B cell (primary cell): ENCODE measurements around the gene RIMBP2. TPM values are rescaled to one million over a fixed set of nuclear protein-coding genes. Genes with fewer than 3 reads are reported as not detected.

Experiments
- ATAC-seq: fragments of 200-7000 bp; cut with Tn5 transposase; one replicate; pipeline ENCODE4 v1.10.0; 2021; ENCODE audit warnings: low read depth, mild to moderate bottlenecking, moderate number of reproducible peaks, moderate library complexity
- CTCF ChIA-PET: fragments of 350-600 bp; sonication (Branson Sonifier 250); formaldehyde crosslinking; loops from one replicate; lab custom pipeline; 2021; ENCODE audit warnings: antibody characterized with exemption, inconsistent platforms; lab: Charles Lee
- POLR2A ChIA-PET: fragments of 350-600 bp; sonication (Branson Sonifier 250); formaldehyde crosslinking; loops from one replicate; lab custom pipeline; 2021; ENCODE audit warnings: antibody characterized with exemption; lab: Charles Lee
- DNase-seq: peaks from one replicate; pipeline ENCODE4 v3.0.0; 2013
- H2AFZ ChIP-seq: 2 replicates; pipeline ENCODE4 v1.6.1; 2012; ENCODE audit warnings: mild to moderate bottlenecking, low read depth, low read length; ENCODE audit not compliant: insufficient read depth, poor library complexity, severe bottlenecking
- H3K27ac ChIP-seq, 2 donors: 1 replicate in 1 of 2; 2 replicates in 1 of 2; pipeline ENCODE4 v1.5.1; 2012 to 2013; ENCODE audit warnings: low read length in 2 of 2, mild to moderate bottlenecking in 2 of 2, moderate library complexity in 1 of 2
- H3K27me3 ChIP-seq, 4 experiments: fragments of 200-600 bp in 1 of 4; sonication (generic) in 1 of 4; replicated peaks in 1 of 4; 1 replicate in 2 of 4; 2 replicates in 2 of 4; pipeline versions ENCODE4 v1.6.1 to v1.7.0; 2013 to 2016; ENCODE audit warnings: low read length in 3 of 4, mild to moderate bottlenecking in 2 of 4, mixed read lengths in 1 of 4, moderate library complexity in 1 of 4; ENCODE audit not compliant: insufficient read depth in 4 of 4, control insufficient read depth in 3 of 4; ENCODE audit errors: control extremely low read depth in 1 of 4
- H3K36me3 ChIP-seq, 2 experiments: replicated peaks in 1 of 2; 1 replicate in 1 of 2; 2 replicates in 1 of 2; pipeline versions ENCODE4 v1.6.1 to v1.7.1; 2013; ENCODE audit warnings: low read length in 1 of 2; ENCODE audit not compliant: insufficient read depth in 2 of 2, control insufficient read depth in 1 of 2; ENCODE audit errors: control extremely low read depth in 1 of 2, extremely low read depth in 1 of 2
- H3K4me1 ChIP-seq, 2 donors: fragments of 200-600 bp in 1 of 2; sonication (generic) in 1 of 2; 1 replicate in 1 of 2; 2 replicates in 1 of 2; pipeline versions ENCODE4 v1.5.1 to v1.6.1; 2013 to 2017; ENCODE audit warnings: low read length in 2 of 2; ENCODE audit not compliant: control insufficient read depth in 2 of 2, insufficient read depth in 2 of 2
- H3K4me2 ChIP-seq: replicated peaks from 2 replicates; pipeline ENCODE3; 2012; ENCODE audit warnings: mild to moderate bottlenecking, low read depth, low read length; ENCODE audit not compliant: poor library complexity, severe bottlenecking
- H3K4me3 ChIP-seq, 5 experiments: fragments of 200-600 bp in 1 of 5; sonication (generic) in 1 of 5; 1 replicate in 3 of 5; 2 replicates in 2 of 5; pipeline versions ENCODE4 v1.5.1 to v1.7.0; 2011 to 2016; ENCODE audit warnings: low read length in 4 of 5, mild to moderate bottlenecking in 4 of 5, low read depth in 2 of 5, control low read depth in 1 of 5, moderate library complexity in 1 of 5; ENCODE audit not compliant: insufficient read depth in 1 of 5; ENCODE audit errors: control extremely low read depth in 1 of 5, extremely low read depth in 1 of 5
- H3K79me2 ChIP-seq: fragments of 200-600 bp; sonication (generic); one replicate; pipeline ENCODE4 v1.6.0; 2016; ENCODE audit warnings: low read length; ENCODE audit not compliant: control insufficient read depth, insufficient read depth
- H3K9ac ChIP-seq: fragments of 200-600 bp; sonication (generic); 2 replicates; pipeline ENCODE4 v1.6.1; 2017; ENCODE audit warnings: mild to moderate bottlenecking, low read length, moderate library complexity
- H3K9me3 ChIP-seq, 3 donors: one replicate each; pipeline versions ENCODE4 v1.6.1 to v1.7.1; 2013; ENCODE audit warnings: low read length in 2 of 3; ENCODE audit not compliant: control insufficient read depth in 2 of 3, insufficient read depth in 1 of 3; ENCODE audit errors: control extremely low read depth in 1 of 3
- H4K20me1 ChIP-seq: 2 replicates; pipeline ENCODE4 v1.6.0; 2012; ENCODE audit warnings: mild to moderate bottlenecking, low read length; ENCODE audit not compliant: insufficient read depth, control insufficient read depth, poor library complexity, severe bottlenecking
- H3K27ac Mint-ChIP-seq: one replicate; pipeline ENCODE4 v1.8.0; 2021; ENCODE audit warnings: mixed read lengths
- H3K27me3 Mint-ChIP-seq: one replicate; pipeline ENCODE4 v1.8.0; 2021; ENCODE audit warnings: mixed read lengths
- H3K4me1 Mint-ChIP-seq: one replicate; pipeline ENCODE4 v1.8.0; 2021; ENCODE audit warnings: mixed read lengths
- H3K4me3 Mint-ChIP-seq: one replicate; pipeline ENCODE4 v1.8.0; 2021; ENCODE audit warnings: mixed read lengths
- H3K9me3 Mint-ChIP-seq: one replicate; pipeline ENCODE4 v1.8.0; 2022; ENCODE audit warnings: mixed read lengths; ENCODE audit not compliant: insufficient read depth
- EZH2 ChIP-seq: IDR thresholded peaks from 2 replicates; pipeline ENCODE4 v1.6.1; 2012; ENCODE audit warnings: borderline replicate concordance, low read depth, mild to moderate bottlenecking, moderate library complexity, low read length; ENCODE audit not compliant: insufficient read depth, poor library complexity, severe bottlenecking
- WGBS: methylation state at CpG from one replicate; pipeline ENCODE4 v1.1.5; 2013; ENCODE audit warnings: missing lambda C conversion rate; ENCODE audit not compliant: insufficient coverage; 5-methylcytosine and 5-hydroxymethylcytosine counted together
- intact Hi-C: fragments of 100-400 bp; cut with micrococcal nuclease; formaldehyde crosslinking; loops from one replicate; pipeline ENCODE4 v1.10.0; 2022
- polyA plus RNA-seq: library from polyadenylated mRNA; depleted of rRNA; stranded (reverse); fragments of >200 nt; gene quantifications from 2 replicates; pipeline ENCODE4 v1.2.3, GENCODE V29; 2012
- total RNA-seq, 2 donors: library from RNA; stranded (reverse); fragments of 120-200 nt in 1 of 2; gene quantifications; 1 replicate in 1 of 2; 2 replicates in 1 of 2; pipeline versions ENCODE4 v1.2.3 to v1.2.4, GENCODE V29; 2013 to 2022
- TF ChIP-seq, protein P1 (sequence below): fragments of 200-600 bp; IDR thresholded peaks from one replicate; pipeline ENCODE4 v1.8.0; 2022; ENCODE audit warnings: antibody characterized with exemption, mild to moderate bottlenecking

The RIMBP2 gene
- total and polyA plus RNA-seq, 2 donors (not counting 1 experiment from before 2014, with no cell fraction given), result not detected

DNA sequence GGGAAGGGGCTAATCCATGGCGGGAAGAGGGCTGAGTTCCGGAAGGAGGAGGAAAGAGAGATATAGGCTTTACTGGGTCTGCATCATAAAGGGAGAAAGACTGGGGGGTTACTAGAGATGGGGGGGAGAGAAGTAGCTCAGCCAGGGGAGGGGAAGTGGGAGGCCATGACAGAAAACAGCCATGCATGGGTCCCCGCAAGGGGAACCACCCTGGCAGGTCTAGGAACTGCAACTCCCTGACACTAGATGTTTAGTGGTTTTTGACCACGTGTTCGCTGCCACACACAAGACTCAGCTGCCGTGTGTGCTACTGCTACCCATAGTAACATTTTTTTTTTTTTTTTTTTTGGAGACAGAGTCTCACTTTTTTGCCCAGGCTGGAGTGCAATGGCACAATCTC, 145.0 kb downstream of the RIMBP2 start:
- CTCF ChIA-PET, result no interaction called here
- Histone ChIP-seq H4K20me1 (no peaks in the 10 kb centered on the region), H3K27me3 (no peaks in the 10 kb centered on the region), H3K9ac (no peak overlapping the region), H3K4me3 (no peak overlapping the region), H3K9me3 (peaks cover 0 to 30% (median 0%) of the 10 kb centered on the region in 3 donors), H3K4me1 (no peaks in the 10 kb centered on the region), H3K27ac (no peak overlapping the region), H2AFZ (no peak overlapping the region), H3K79me2 (no peaks in the 10 kb centered on the region), H3K4me2 (no peak overlapping the region), H3K36me3 (no peaks in the 10 kb centered on the region)
- H3K4me3 Mint-ChIP-seq, result no peak overlapping the region
- H3K27ac Mint-ChIP-seq, result no peak overlapping the region
- no peaks in the 10 kb centered on the region for H3K4me1 Mint-ChIP-seq
- POLR2A ChIA-PET, result no interaction called here
- DNase-seq (no peak), ATAC-seq (no peak)
- no peaks in the 10 kb centered on the region for H3K27me3 Mint-ChIP-seq
- WGBS, result 91% methylated on average over 1 of the region's 6 CpGs
- peaks cover 4% of the 10 kb centered on the region for H3K9me3 Mint-ChIP-seq
- TF ChIP-seq, protein P1, sequence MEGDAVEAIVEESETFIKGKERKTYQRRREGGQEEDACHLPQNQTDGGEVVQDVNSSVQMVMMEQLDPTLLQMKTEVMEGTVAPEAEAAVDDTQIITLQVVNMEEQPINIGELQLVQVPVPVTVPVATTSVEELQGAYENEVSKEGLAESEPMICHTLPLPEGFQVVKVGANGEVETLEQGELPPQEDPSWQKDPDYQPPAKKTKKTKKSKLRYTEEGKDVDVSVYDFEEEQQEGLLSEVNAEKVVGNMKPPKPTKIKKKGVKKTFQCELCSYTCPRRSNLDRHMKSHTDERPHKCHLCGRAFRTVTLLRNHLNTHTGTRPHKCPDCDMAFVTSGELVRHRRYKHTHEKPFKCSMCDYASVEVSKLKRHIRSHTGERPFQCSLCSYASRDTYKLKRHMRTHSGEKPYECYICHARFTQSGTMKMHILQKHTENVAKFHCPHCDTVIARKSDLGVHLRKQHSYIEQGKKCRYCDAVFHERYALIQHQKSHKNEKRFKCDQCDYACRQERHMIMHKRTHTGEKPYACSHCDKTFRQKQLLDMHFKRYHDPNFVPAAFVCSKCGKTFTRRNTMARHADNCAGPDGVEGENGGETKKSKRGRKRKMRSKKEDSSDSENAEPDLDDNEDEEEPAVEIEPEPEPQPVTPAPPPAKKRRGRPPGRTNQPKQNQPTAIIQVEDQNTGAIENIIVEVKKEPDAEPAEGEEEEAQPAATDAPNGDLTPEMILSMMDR, result no peak
- no peak for TF ChIP-seq EZH2
- intact Hi-C loops, result no loop called here

- no peak for ATAC-seq
- H3K4me1 Mint-ChIP-seq, result no peaks in the 10 kb centered on the region
- CTCF ChIA-PET, result no interaction called here
These were observed 146.6 kb downstream of the RIMBP2 start for GRCh38 chr12:130569521-130569920.

More at GRCh38 chr12:130569521-130569920, 146.6 kb downstream of the RIMBP2 start:
- H3K9ac ChIP-seq, result no peak overlapping the region
- no peaks in the 10 kb centered on the region for H3K27me3 ChIP-seq
- peaks cover 0 to 23% (median 4%) of the 10 kb centered on the region in 3 donors for H3K9me3 ChIP-seq
- H3K36me3 ChIP-seq, result no peaks in the 10 kb centered on the region
- no peaks in the 10 kb centered on the region for H3K4me1 ChIP-seq
- POLR2A ChIA-PET, result no interaction called here
- no peaks in the 10 kb centered on the region for H3K79me2 ChIP-seq
- Mint-ChIP-seq H3K27ac (no peak overlapping the region), H3K27me3 (no peaks in the 10 kb centered on the region), H3K9me3 (peaks cover 3% of the 10 kb centered on the region), H3K4me3 (no peak overlapping the region)
- H3K4me3 ChIP-seq, result no peak overlapping the region
- H3K27ac ChIP-seq, result no peak overlapping the region
- H2AFZ ChIP-seq, result no peak overlapping the region
- 51% methylated on average over 4 of the region's 9 CpGs for WGBS
- H3K4me2 ChIP-seq, result no peak overlapping the region
- intact Hi-C loops, result no loop called here
- TF ChIP-seq, protein P1, result no peak
- no peak for TF ChIP-seq EZH2
- no peaks in the 10 kb centered on the region for H4K20me1 ChIP-seq
- no peak for DNase-seq
